ENCODE results near the gene FAM83D.
A peak's percentile ranks its signal among the peaks of the same experiment; 100 is the strongest.

Gene FAM83D

DNA sequence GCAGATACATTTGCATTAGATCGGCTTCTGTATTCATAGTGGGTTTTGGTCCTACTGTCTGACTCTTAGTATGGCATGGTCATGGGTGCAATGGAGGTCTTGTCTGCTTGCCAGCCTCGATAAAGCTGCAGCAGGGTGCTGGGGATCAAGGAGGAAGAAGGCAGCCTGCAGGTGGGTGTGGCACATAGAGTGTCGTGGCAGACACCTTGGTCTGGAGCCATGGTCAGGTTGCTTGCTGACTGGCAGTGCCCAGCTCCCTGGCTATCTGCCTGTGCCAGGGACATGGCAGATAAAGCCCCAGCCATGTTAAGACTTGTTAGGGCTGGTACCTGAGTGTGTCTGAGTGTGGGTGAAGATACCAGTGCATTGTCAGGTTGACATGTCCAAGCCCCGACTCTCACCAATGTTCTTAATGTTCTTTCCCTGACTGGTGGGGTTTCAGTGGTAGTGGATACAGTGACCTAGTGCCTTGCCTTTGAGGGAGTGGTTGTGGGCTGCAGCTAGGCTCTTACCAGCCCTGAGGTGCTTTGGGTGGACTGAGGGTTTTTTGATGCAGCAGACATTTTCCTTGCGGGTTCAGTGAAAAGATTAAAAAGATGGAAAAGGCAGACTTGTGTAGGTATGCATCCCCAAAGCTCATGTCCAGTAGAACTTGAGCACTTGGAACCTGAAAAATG is 1.8 kb downstream of the FAM83D start:
- Histone ChIP-seq H3K9me3 (replicated peaks; ENCODE audit: insufficient read depth, low read length) (no peaks in the 10 kb centered on the region), H3K79me2 (ENCODE audit: low read length) (peaks cover 68% of the 10 kb centered on the region), H3K27ac (ENCODE audit: low read length) (no peak overlapping the region), H3F3A (ENCODE audit: insufficient read depth, low read length) (peaks cover 22% of the 10 kb centered on the region), H3K4me1 (ENCODE audit: low read length) (peaks cover 23% of the 10 kb centered on the region), H3K36me3 (replicated peaks; ENCODE audit: insufficient read depth, low read length) (no peaks in the 10 kb centered on the region), H4K20me1 (ENCODE audit: insufficient read depth, low read length) (no peaks in the 10 kb centered on the region), H3K9ac (ENCODE audit: low read length) (peak overlapping the region; percentile 84; the same call in 1 of the 2 replicates), H2AFZ (ENCODE audit: low read length) (no peak overlapping the region), H3K27me3 (replicated peaks; ENCODE audit: insufficient read depth, low read length) (no peaks in the 10 kb centered on the region), H3K4me2 (ENCODE audit: low read depth, low read length) (peak overlapping the region; percentile 83), H3K4me3 (ENCODE audit: low read length) (peak overlapping the region; percentile 99), H3K9me2 (replicated peaks; ENCODE audit: insufficient read depth, low read length) (no peaks in the 10 kb centered on the region)
- no peak for TF ChIP-seq EZH2 (optimal IDR thresholded peaks at IDR 0.05; ENCODE audit: low read depth, low read length)
- no peak for TF ChIP-seq EZH2phosphoT487 (IDR thresholded peaks at IDR 0.05; ENCODE audit: low read length)
- DNase-seq: no peak

DNA sequence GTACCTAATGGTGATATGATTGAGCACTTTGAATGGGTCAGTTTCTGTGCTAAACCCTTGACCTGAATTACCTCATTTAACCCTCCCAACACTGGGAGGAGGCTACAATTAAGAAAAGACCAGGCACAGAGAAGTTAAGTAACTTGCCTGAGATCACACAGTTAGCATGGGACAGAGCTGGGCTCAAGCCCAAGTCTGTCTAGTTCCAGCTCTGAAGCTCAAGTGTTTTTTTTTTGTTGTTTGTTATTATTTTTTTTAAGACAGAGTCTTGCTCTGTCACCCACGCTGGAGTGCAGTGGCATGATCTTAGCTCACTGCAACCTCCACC is 4.0 kb downstream of the FAM83D start:
- H3K4me2 ChIP-seq (ENCODE audit: low read depth, low read length): peak overlapping the region; percentile 36

GRCh38 chr20:38931984-38932383 is 5.8 kb downstream of the FAM83D start:
- no peaks in the 10 kb centered on the region; the same call in 1 of the 2 replicates for H3K36me3 ChIP-seq (replicated peaks; ENCODE audit: insufficient read depth, low read length)
- peaks cover 5% of the 10 kb centered on the region; the same call in 1 of the 2 replicates for H4K20me1 ChIP-seq (ENCODE audit: insufficient read depth, low read length)
- peaks cover 7% of the 10 kb centered on the region; the same call in 1 of the 2 replicates for H3F3A ChIP-seq (ENCODE audit: insufficient read depth, low read length)

More for the DNA sequence above, 4.0 kb downstream of the FAM83D start:
- peaks cover 90% of the 10 kb centered on the region for H3K79me2 ChIP-seq (ENCODE audit: low read length)
- no peak overlapping the region for H2AFZ ChIP-seq (ENCODE audit: low read length)
- no peak overlapping the region for H3K4me3 ChIP-seq (ENCODE audit: low read length)
- H3K36me3 ChIP-seq (replicated peaks; ENCODE audit: insufficient read depth, low read length): no peaks in the 10 kb centered on the region; the same call in 1 of the 2 replicates
- TF ChIP-seq EZH2 (optimal IDR thresholded peaks at IDR 0.05; ENCODE audit: low read depth, low read length) (no peak), CTCF (IDR thresholded peaks at IDR 0.05; ENCODE audit: low read length) (no peak), EZH2phosphoT487 (IDR thresholded peaks at IDR 0.05; ENCODE audit: low read length) (no peak)
- H4K20me1 ChIP-seq (ENCODE audit: insufficient read depth, low read length): peaks cover 5% of the 10 kb centered on the region; the same call in 1 of the 2 replicates
- H3K27ac ChIP-seq (ENCODE audit: low read length): no peak overlapping the region
- no peak for DNase-seq
- no peaks in the 10 kb centered on the region for H3K9me2 ChIP-seq (replicated peaks; ENCODE audit: insufficient read depth, low read length)
- peaks cover 13% of the 10 kb centered on the region; the same call in 1 of the 2 replicates for H3F3A ChIP-seq (ENCODE audit: insufficient read depth, low read length)
- no peaks in the 10 kb centered on the region for H3K9me3 ChIP-seq (replicated peaks; ENCODE audit: insufficient read depth, low read length)
- no peaks in the 10 kb centered on the region for H3K27me3 ChIP-seq (replicated peaks; ENCODE audit: insufficient read depth, low read length)
- no peak overlapping the region for H3K9ac ChIP-seq (ENCODE audit: low read length)
- H3K4me1 ChIP-seq (ENCODE audit: low read length): peaks cover 23% of the 10 kb centered on the region

More at GRCh38 chr20:38931984-38932383, 5.8 kb downstream of the FAM83D start:
- no peaks in the 10 kb centered on the region for H3K27me3 ChIP-seq (replicated peaks; ENCODE audit: insufficient read depth, low read length)
- no peak overlapping the region for H3K4me3 ChIP-seq (ENCODE audit: low read length)
- no peaks in the 10 kb centered on the region for H3K9me2 ChIP-seq (replicated peaks; ENCODE audit: insufficient read depth, low read length)
- no peak overlapping the region for H3K27ac ChIP-seq (ENCODE audit: low read length)
- no peak overlapping the region for H2AFZ ChIP-seq (ENCODE audit: low read length)
- H3K9ac ChIP-seq (ENCODE audit: low read length): no peak overlapping the region
- no peaks in the 10 kb centered on the region for H3K9me3 ChIP-seq (replicated peaks; ENCODE audit: insufficient read depth, low read length)
- DNase-seq: no peak
- H3K4me2 ChIP-seq (ENCODE audit: low read depth, low read length): no peak overlapping the region
- H3K4me1 ChIP-seq (ENCODE audit: low read length): peaks cover 23% of the 10 kb centered on the region
- TF ChIP-seq EZH2phosphoT487 (IDR thresholded peaks at IDR 0.05; ENCODE audit: low read length) (no peak), EZH2 (optimal IDR thresholded peaks at IDR 0.05; ENCODE audit: low read depth, low read length) (no peak), CTCF (IDR thresholded peaks at IDR 0.05; ENCODE audit: low read length) (no peak)
- peaks cover 100% of the 10 kb centered on the region for H3K79me2 ChIP-seq (ENCODE audit: low read length)
